SK-N-SH (cell line): ENCODE data around the gene MTTP. TPM values are rescaled to one million over a fixed set of nuclear protein-coding genes. Genes with fewer than 3 reads are reported as not detected.

Source experiments
- CTCF ChIA-PET: fragments of 300-600, 350-600 bp; formaldehyde crosslinking; extraction: SDS; loops from one replicate; lab custom pipeline; 2021; lab: Yijun Ruan, JAX
- POLR2A ChIA-PET: fragments of 350-600 bp; sonication (Branson Sonifier 250); formaldehyde crosslinking; extraction: SDS; loops from one replicate; lab custom pipeline; 2020; ENCODE audit warnings: antibody characterized with exemption, inconsistent platforms; lab: Yijun Ruan, JAX
- DNase-seq: peaks from one replicate; pipeline ENCODE4 v3.0.0; 2012
- H2AFZ ChIP-seq: fragments of 200-600 bp; sonication (generic); 2 replicates; pipeline ENCODE4 v1.8.1; 2016; ENCODE audit warnings: antibody characterized with exemption, mild to moderate bottlenecking, low read depth
- H3F3A ChIP-seq: fragments of 200-600 bp; sonication (generic); replicated peaks from 2 replicates; pipeline ENCODE3; 2016; ENCODE audit warnings: antibody characterized with exemption, mild to moderate bottlenecking; ENCODE audit not compliant: insufficient read depth
- H3K27ac ChIP-seq, 2 experiments: fragments of 200-500 bp in 1 of 2; fragments of 200-600 bp in 1 of 2; sonication (Bioruptor generic) in 1 of 2; sonication (generic), shearing (Covaris generic) in 1 of 2; 2 replicates each; pipeline versions ENCODE4 v1.5.1 to v1.6.1; 2014 to 2016; ENCODE audit warnings: low read depth in 2 of 2, inconsistent platforms in 1 of 2, low read length in 1 of 2, mild to moderate bottlenecking in 1 of 2, mixed read lengths in 1 of 2
- H3K27me3 ChIP-seq: fragments of 200-600 bp; sonication (generic), shearing (Covaris generic); 2 replicates; pipeline ENCODE4 v1.6.1; 2016; ENCODE audit warnings: mixed run types; ENCODE audit not compliant: insufficient read depth
- H3K36me3 ChIP-seq, 2 experiments: fragments of 200-500 bp in 1 of 2; fragments of 200-600 bp in 1 of 2; sonication (Bioruptor generic) in 1 of 2; sonication (generic) in 1 of 2; replicated peaks in 1 of 2; 2 replicates each; pipeline versions ENCODE3 to v1.5.1; 2014 to 2016; ENCODE audit warnings: low read length in 1 of 2, mild to moderate bottlenecking in 1 of 2; ENCODE audit not compliant: insufficient read depth in 2 of 2, control insufficient read depth in 1 of 2
- H3K4me1 ChIP-seq, 2 experiments: fragments of 200-500 bp in 1 of 2; fragments of 200-600 bp in 1 of 2; sonication (Bioruptor generic) in 1 of 2; sonication (generic), shearing (Covaris generic) in 1 of 2; 2 replicates each; pipeline versions ENCODE4 v1.5.1 to v1.6.1; 2014 to 2016; ENCODE audit warnings: low read depth in 1 of 2, low read length in 1 of 2, mixed run types in 1 of 2; ENCODE audit not compliant: insufficient read depth in 2 of 2, control insufficient read depth in 1 of 2
- H3K4me2 ChIP-seq: fragments of 200-600 bp; sonication (generic), shearing (Covaris generic); 2 replicates; pipeline ENCODE4 v1.6.1; 2017; ENCODE audit warnings: mixed run types
- H3K4me3 ChIP-seq, 2 experiments: fragments of 200-500 bp in 1 of 2; fragments of 200-600 bp in 1 of 2; sonication (Bioruptor generic) in 1 of 2; sonication (generic), shearing (Covaris generic) in 1 of 2; 2 replicates each; pipeline versions ENCODE4 v1.5.1 to v1.8.1; 2014 to 2016; ENCODE audit warnings: low read depth in 2 of 2, inconsistent platforms in 1 of 2, low read length in 1 of 2, mild to moderate bottlenecking in 1 of 2, mixed read lengths in 1 of 2, moderate library complexity in 1 of 2
- H3K79me2 ChIP-seq: fragments of 200-600 bp; sonication (generic); 2 replicates; pipeline ENCODE4 v1.8.1; 2017; ENCODE audit warnings: mild to moderate bottlenecking; ENCODE audit not compliant: insufficient read depth
- H3K9ac ChIP-seq: fragments of 200-600 bp; sonication (generic); 2 replicates; pipeline ENCODE4 v1.6.1; 2017; ENCODE audit warnings: mixed run types
- H3K9me2 ChIP-seq: fragments of 200-600 bp; sonication (generic); 2 replicates; pipeline ENCODE4 v1.6.1; 2017; ENCODE audit warnings: mixed run types
- H3K9me3 ChIP-seq: fragments of 200-600 bp; sonication (generic); 2 replicates; pipeline ENCODE4 v1.6.1; 2017; ENCODE audit warnings: mixed run types, mild to moderate bottlenecking, moderate library complexity
- H4K20me1 ChIP-seq: fragments of 200-600 bp; sonication (generic); 2 replicates; pipeline ENCODE4 v1.6.1; 2017; ENCODE audit warnings: mild to moderate bottlenecking, mixed run types; ENCODE audit not compliant: insufficient read depth
- CHD2 ChIP-seq: fragments of 150-350 bp; IDR thresholded peaks from 2 replicates; pipeline ENCODE4 v1.6.1; 2018; ENCODE audit warnings: low read length; ENCODE audit not compliant: partially characterized antibody
- EP300 ChIP-seq, 2 experiments: IDR thresholded peaks; 2 replicates each; pipeline versions ENCODE4 v1.4.0 to v1.6.1; 2012; ENCODE audit warnings: borderline replicate concordance in 1 of 2, low read depth in 1 of 2, low read length in 1 of 2
- EZH2phosphoT487 ChIP-seq: fragments of 200-600 bp; sonication (generic); IDR thresholded peaks from 2 replicates; pipeline ENCODE4 v1.6.1; 2017; ENCODE audit warnings: low read depth, mixed run types, mild to moderate bottlenecking, antibody characterized with exemption, moderate library complexity, borderline replicate concordance
- FOXJ3 ChIP-seq: sonication (generic); formaldehyde crosslinking; IDR thresholded peaks from 2 replicates; pipeline ENCODE4 v1.5.1; 2020; ENCODE audit warnings: mild to moderate bottlenecking, missing genetic modification reagents
- GATA2 ChIP-seq: sonication (generic); formaldehyde crosslinking; IDR thresholded peaks from 2 replicates; pipeline ENCODE4 v1.5.0; 2020; ENCODE audit warnings: mild to moderate bottlenecking, missing genetic modification reagents
- IRF3 ChIP-seq: fragments of 150-350 bp; IDR thresholded peaks from 2 replicates; pipeline ENCODE4 v1.6.1; 2016; ENCODE audit warnings: mild to moderate bottlenecking, low read depth, low read length
- JUND ChIP-seq: IDR thresholded peaks from 2 replicates; pipeline ENCODE4 v1.4.0; 2012
- MAX ChIP-seq: IDR thresholded peaks from 2 replicates; pipeline ENCODE4 v1.4.0; 2012; ENCODE audit warnings: low read depth
- MEF2A ChIP-seq: IDR thresholded peaks from 2 replicates; pipeline ENCODE4 v1.4.0; 2012; ENCODE audit warnings: low read depth, borderline replicate concordance
- MXI1 ChIP-seq: IDR thresholded peaks from 2 replicates; pipeline ENCODE4 v1.6.1; 2012; ENCODE audit warnings: mild to moderate bottlenecking, low read depth, low read length, improper control_type of control experiment
- NRF1 ChIP-seq: IDR thresholded peaks from 2 replicates; pipeline ENCODE4 v1.6.1; 2012; ENCODE audit warnings: low read depth, mild to moderate bottlenecking, low read length
- POLR2AphosphoS5 ChIP-seq: IDR thresholded peaks from 2 replicates; pipeline ENCODE4 v1.6.1; 2012; ENCODE audit warnings: low read depth, low read length
- RAD21 ChIP-seq: IDR thresholded peaks from 2 replicates; pipeline ENCODE4 v1.6.1; 2012; ENCODE audit warnings: mild to moderate bottlenecking, low read length
- RFX5 ChIP-seq: IDR thresholded peaks from 2 replicates; pipeline ENCODE4 v1.6.1; 2012; ENCODE audit warnings: mild to moderate bottlenecking, improper control_type of control experiment, low read length
- SIN3A ChIP-seq: IDR thresholded peaks from 2 replicates; pipeline ENCODE4 v1.6.1; 2012; ENCODE audit warnings: low read depth, mild to moderate bottlenecking, low read length, moderate library complexity, borderline replicate concordance
- SMC3 ChIP-seq: IDR thresholded peaks from 2 replicates; pipeline ENCODE4 v1.6.1; 2012; ENCODE audit warnings: low read depth, low read length, improper control_type of control experiment
- TAF1 ChIP-seq: IDR thresholded peaks from 2 replicates; pipeline ENCODE4 v1.6.1; 2012; ENCODE audit warnings: low read depth, mild to moderate bottlenecking, low read length, moderate library complexity, borderline replicate concordance
- USF1 ChIP-seq: IDR thresholded peaks from 2 replicates; pipeline ENCODE4 v1.4.0; 2012; ENCODE audit warnings: low read depth, borderline replicate concordance
- YY1 ChIP-seq: IDR thresholded peaks from 2 replicates; pipeline ENCODE4 v1.4.0; 2012; ENCODE audit warnings: low read depth, mild to moderate bottlenecking
- ZBTB33 ChIP-seq: IDR thresholded peaks from 2 replicates; pipeline ENCODE4 v1.4.0; 2012; ENCODE audit warnings: low read depth, borderline replicate concordance
- WGBS: methylation state at CpG from one replicate; pipeline ENCODE4 v1.1.6; 2017; ENCODE audit warnings: low lambda C conversion rate; 5-methylcytosine and 5-hydroxymethylcytosine counted together
- polyA plus RNA-seq, 3 experiments: library from polyadenylated mRNA; depleted of rRNA; stranded (reverse); fragments of >200 nt; gene quantifications; 2 replicates each; pipeline ENCODE4 v1.2.3, GENCODE V29; 2012

The MTTP gene
- polyA plus RNA-seq, 1 of the 3 experiments (the other 2 are of a cell fraction) = not detected

- TF ChIP-seq SIN3A (no peak), ZBTB33 (no peak), USF1 (no peak), POLR2AphosphoS5 (no peak), JUND (no peak), RFX5 (no peak), SMC3 (no peak), RAD21 (no peak), FOXJ3 (CRISPR knock-in tag) (no peak), YY1 (no peak), MAX (no peak), EP300 (IDR thresholded peaks at IDR 0.05; ENCODE audit: borderline replicate concordance in 1 of 2, low read depth in 1 of 2, low read length in 1 of 2) (no peak), GATA2 (CRISPR knock-in tag) (no peak), CHD2 (no peak), EZH2phosphoT487 (no peak), IRF3 (no peak), MXI1 (no peak), TAF1 (no peak), NRF1 (no peak), MEF2A (no peak)
- TF ChIP-seq, all 33 proteins: peak for 0
- H3K9ac ChIP-seq = no peak overlapping the region
- H3K27me3 ChIP-seq = no peaks in the 10 kb centered on the region; the same call in 1 of the 2 replicates
- no peak overlapping the region for H3K4me2 ChIP-seq
- ChIA-PET POLR2A (no interaction called here), CTCF (no interaction called here)
- H3K4me1 ChIP-seq = no peaks in the 10 kb centered on the region
- no peak overlapping the region for H3K27ac ChIP-seq
- H3K9me3 ChIP-seq = no peaks in the 10 kb centered on the region
- H3F3A ChIP-seq = no peaks in the 10 kb centered on the region
- no peaks in the 10 kb centered on the region for H3K9me2 ChIP-seq
- no peak for DNase-seq
- 46% methylated on average over 5 of the region's 5 CpGs for WGBS
- no peaks in the 10 kb centered on the region for H4K20me1 ChIP-seq
- no peak overlapping the region for H3K4me3 ChIP-seq
- H2AFZ ChIP-seq = no peak overlapping the region
- no peaks in the 10 kb centered on the region for H3K79me2 ChIP-seq
- H3K36me3 ChIP-seq = no peaks in the 10 kb centered on the region
These were observed 87.3 kb downstream of the MTTP start for GRCh38 chr4:99661907-99662306.
